Adrenal gland (tissue), 12 donors: ENCODE results near the gene DNAH1. TPM values are rescaled to one million over a fixed set of nuclear protein-coding genes. Genes with fewer than 3 reads are reported as not detected.
A peak's percentile ranks its signal among the peaks of the same experiment; 100 is the strongest.

ENCODE experiments used
- DNase-seq, 7 donors: peaks; one replicate each; pipeline ENCODE4 v3.0.0-alpha.2; 2019 to 2020
- H3K27ac ChIP-seq, 5 donors: fragments of 200-600 bp; sonication (generic) in 4 of 5; 1 replicate in 3 of 5; 2 replicates in 2 of 5; pipeline versions ENCODE4 v1.5.1 to v1.8.0; 2016 to 2020; ENCODE audit warnings: mild to moderate bottlenecking in 1 of 5
- H3K27me3 ChIP-seq: fragments of 200-600 bp; 2 replicates; pipeline ENCODE4 v1.8.0; 2021
- H3K36me3 ChIP-seq, 2 donors: fragments of 200-600 bp; replicated peaks in 1 of 2; 1 replicate in 1 of 2; 2 replicates in 1 of 2; pipeline versions ENCODE4 v1.5.1 to v1.8.0; 2018 to 2022
- H3K4me1 ChIP-seq, 2 donors: fragments of 200-600 bp; replicated peaks in 1 of 2; 1 replicate in 1 of 2; 2 replicates in 1 of 2; pipeline versions ENCODE4 v1.5.1 to v1.8.0; 2018 to 2021
- H3K4me3 ChIP-seq, 4 donors: fragments of 200-600 bp; sonication (generic) in 3 of 4; one replicate each; pipeline ENCODE4 v1.5.1; 2016 to 2018
- H3K9me3 ChIP-seq, 3 donors: fragments of 200-600 bp; sonication (generic) in 1 of 3; replicated peaks in 1 of 3; 1 replicate in 2 of 3; 2 replicates in 1 of 3; pipeline versions ENCODE4 v1.5.1 to v1.8.0; 2016 to 2021
- POLR2A ChIP-seq, 2 donors: fragments of 450-650 bp; IDR thresholded peaks; one replicate each; pipeline ENCODE4 v1.6.1; 2017; ENCODE audit warnings: antibody characterized with exemption in 2 of 2, mild to moderate bottlenecking in 2 of 2, moderate library complexity in 1 of 2
- WGBS, 4 donors: extraction: QIAGEN DNeasy Blood & Tissue Kit in 2 of 4; methylation state at CpG; one replicate each; pipeline versions ENCODE4 v1.1.5 to v1.1.7; 2013 to 2017; 5-methylcytosine and 5-hydroxymethylcytosine counted together
- intact Hi-C, 2 donors: fragments of 100-400 bp; cut with DNase I; formaldehyde crosslinking; loops; one replicate each; pipeline versions ENCODE4 v1.14.1 to v1.15.0; 2022 to 2023
- polyA plus RNA-seq, 3 donors: library from polyadenylated mRNA; stranded (reverse); fragments of 200-250 nt in 2 of 3; fragments of 350-450 nt in 1 of 3; fragmentation: Illumina TruSeq in 1 of 3; extraction: RNeasy Lipid Tissue Mini Kit (QIAGEN cat#74804) in 1 of 3; gene quantifications; one replicate each; pipeline ENCODE4 v1.2.3, GENCODE V29; 2013 to 2014
- total RNA-seq, 9 donors: library from RNA; depleted of rRNA in 4 of 9; stranded (reverse); fragments of >200 nt in 4 of 9; fragments of 120-200 nt in 1 of 9; fragmentation: NEBNext Ultra II Directional in 1 of 9; extraction: Animal tissue kit (Norgen Biotek cat#: 25700) in 1 of 9; gene quantifications; one replicate each; pipeline versions ENCODE4 v1.1.0 to v1.2.4, GENCODE V29; 2013 to 2023
- TF ChIP-seq, protein P1 (sequence below), 6 experiments: fragments of 450-650 bp in 4 of 6; fragments of 200-600 bp in 2 of 6; sonication (generic) in 1 of 6; IDR thresholded peaks; 1 replicate in 5 of 6; 2 replicates in 1 of 6; pipeline versions ENCODE4 v1.5.1 to v1.8.0; 2016 to 2021; ENCODE audit warnings: antibody characterized with exemption in 6 of 6, mild to moderate bottlenecking in 2 of 6, moderate library complexity in 1 of 6
- donor health status: healthy with polysubstance abuse.
- donor health status: Bipolar disorder and iron deficiency.
- donor health status: DM: yes; HTN: yes; CAD: no.
- donor health status: DM: no; HTN: no; CAD: no.
- donor health status: DM: no; HTN: no; CAD: no.
- donor health status: DM: yes; HTN: yes; CAD: no.

Gene DNAH1
- total and polyA plus RNA-seq, 12 donors: 2.1 to 24.4 (median 9.0) TPM

DNA sequence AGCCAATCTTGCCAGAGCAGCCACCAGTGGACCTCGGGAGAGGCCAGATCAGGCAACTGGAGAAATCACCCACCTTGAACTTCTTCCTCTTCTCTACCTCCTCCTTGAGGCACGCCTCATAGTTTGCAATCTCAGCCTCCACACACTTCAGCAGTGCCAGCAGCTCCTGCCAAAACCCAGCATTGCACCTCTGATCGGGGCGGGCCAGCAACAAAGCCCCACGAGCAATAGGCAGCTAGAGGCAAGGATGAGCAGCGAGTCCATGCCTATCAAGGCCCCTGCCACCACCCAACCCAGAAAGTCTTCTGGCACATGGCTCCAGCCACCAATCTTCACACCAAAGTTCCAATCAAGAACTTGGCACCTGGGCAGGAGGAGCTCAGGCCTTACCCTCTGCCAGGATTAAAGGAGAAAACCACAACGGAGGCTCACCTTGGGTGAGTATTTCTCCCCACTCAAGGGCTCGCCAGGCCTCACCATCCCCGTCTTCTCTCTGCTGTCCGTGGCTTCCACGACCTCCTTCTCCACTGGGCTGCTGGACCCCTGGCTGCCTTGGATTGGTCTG lies 86.7 kb downstream of the DNAH1 start:
- TF ChIP-seq, protein P1, sequence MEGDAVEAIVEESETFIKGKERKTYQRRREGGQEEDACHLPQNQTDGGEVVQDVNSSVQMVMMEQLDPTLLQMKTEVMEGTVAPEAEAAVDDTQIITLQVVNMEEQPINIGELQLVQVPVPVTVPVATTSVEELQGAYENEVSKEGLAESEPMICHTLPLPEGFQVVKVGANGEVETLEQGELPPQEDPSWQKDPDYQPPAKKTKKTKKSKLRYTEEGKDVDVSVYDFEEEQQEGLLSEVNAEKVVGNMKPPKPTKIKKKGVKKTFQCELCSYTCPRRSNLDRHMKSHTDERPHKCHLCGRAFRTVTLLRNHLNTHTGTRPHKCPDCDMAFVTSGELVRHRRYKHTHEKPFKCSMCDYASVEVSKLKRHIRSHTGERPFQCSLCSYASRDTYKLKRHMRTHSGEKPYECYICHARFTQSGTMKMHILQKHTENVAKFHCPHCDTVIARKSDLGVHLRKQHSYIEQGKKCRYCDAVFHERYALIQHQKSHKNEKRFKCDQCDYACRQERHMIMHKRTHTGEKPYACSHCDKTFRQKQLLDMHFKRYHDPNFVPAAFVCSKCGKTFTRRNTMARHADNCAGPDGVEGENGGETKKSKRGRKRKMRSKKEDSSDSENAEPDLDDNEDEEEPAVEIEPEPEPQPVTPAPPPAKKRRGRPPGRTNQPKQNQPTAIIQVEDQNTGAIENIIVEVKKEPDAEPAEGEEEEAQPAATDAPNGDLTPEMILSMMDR (IDR thresholded peaks at IDR 0.05): no peak
- TF ChIP-seq POLR2A (IDR thresholded peaks at IDR 0.05): no peak
- Histone ChIP-seq H3K36me3 (peaks cover 0 to 73% of the 10 kb centered on the region in 2 donors), H3K27ac (no peak overlapping the region), H3K4me3 (no peak overlapping the region), H3K9me3 (no peaks in the 10 kb centered on the region), H3K4me1 (peaks cover 5 to 13% of the 10 kb centered on the region in 2 donors), H3K27me3 (no peaks in the 10 kb centered on the region)
- intact Hi-C loops: no loop called here
- DNase-seq: peak in 1 of 7 donors; percentile 10
- WGBS, 4 donors: 84 to 96% (median 92%) methylated on average over 6 to 11 of the region's 11 CpGs

DNA sequence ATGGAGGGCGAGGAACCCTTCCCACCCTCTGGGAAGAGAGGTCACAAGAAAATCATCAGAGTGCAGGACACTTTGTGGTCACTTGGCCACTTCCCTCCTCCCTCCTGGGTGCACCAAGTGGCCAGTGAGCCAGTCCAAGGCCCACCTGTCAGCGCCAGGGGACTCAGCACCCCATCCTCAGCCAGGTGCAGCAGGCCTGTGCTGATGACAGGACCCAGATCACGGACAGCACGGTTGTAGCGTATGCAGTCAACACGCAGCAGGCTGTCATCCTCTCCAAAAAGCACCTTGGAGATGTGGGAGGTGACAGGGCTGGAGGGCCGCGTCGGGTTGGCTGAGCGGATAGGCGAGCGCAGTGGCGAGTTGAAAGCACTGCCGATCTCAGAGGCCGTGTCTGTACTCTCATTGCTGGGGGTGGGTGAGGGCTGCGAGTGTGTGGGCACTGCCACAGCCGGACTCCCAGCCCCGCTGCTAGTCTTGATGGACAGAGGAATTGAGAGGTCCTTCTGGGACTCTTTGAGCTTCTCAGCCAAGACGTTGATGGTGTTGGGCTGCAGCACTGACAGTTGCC lies 87.2 kb downstream of the DNAH1 start:
- WGBS, 4 donors: 92 to 94% (median 93%) methylated on average over 18 to 19 of the region's 19 CpGs
- peak in 1 of 7 donors; percentile 14 for DNase-seq

DNA sequence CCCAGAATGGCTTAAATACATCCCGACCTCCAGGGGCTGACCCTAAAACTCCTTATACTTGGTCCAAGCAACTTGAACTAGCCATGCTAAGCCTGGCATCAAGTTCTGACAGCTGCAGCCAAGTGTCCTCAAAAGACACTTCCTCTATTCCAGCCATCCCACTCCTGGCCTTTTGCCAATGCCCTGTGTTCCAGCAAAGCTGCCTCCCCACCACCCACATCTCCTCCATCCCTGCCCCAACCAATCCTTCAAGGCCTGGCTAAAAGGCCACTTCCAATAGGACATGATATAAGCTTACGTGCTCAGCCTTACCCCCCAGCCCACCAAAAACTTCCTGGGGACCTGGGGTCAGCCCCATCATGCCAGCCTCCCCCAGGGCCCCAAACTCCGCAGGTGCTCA lies 87.8 kb downstream of the DNAH1 start:
- Histone ChIP-seq H3K36me3 (peaks cover 0 to 75% of the 10 kb centered on the region in 2 donors), H3K9me3 (no peaks in the 10 kb centered on the region), H3K4me1 (peaks cover 12 to 19% of the 10 kb centered on the region in 2 donors), H3K27me3 (no peaks in the 10 kb centered on the region), H3K4me3 (no peak overlapping the region), H3K27ac (no peak overlapping the region)
- peak in 2 of 7 donors; percentile 36 to 56 for DNase-seq
- intact Hi-C loops: no loop called here
- 90 to 96% (median 93%) methylated on average over 2 to 3 of the region's 3 CpGs for WGBS, 4 donors
- TF ChIP-seq POLR2A (IDR thresholded peaks at IDR 0.05): no peak
- TF ChIP-seq, protein P1 (IDR thresholded peaks at IDR 0.05): no peak

More for the DNA sequence above, 87.2 kb downstream of the DNAH1 start:
- no peak for TF ChIP-seq POLR2A (IDR thresholded peaks at IDR 0.05)
- TF ChIP-seq, protein P1 (IDR thresholded peaks at IDR 0.05): no peak
- no peak overlapping the region for H3K27ac ChIP-seq
- H3K4me3 ChIP-seq: no peak overlapping the region
- intact Hi-C loops: no loop called here
- no peaks in the 10 kb centered on the region for H3K9me3 ChIP-seq
- H3K27me3 ChIP-seq: no peaks in the 10 kb centered on the region
- peaks cover 8 to 18% of the 10 kb centered on the region in 2 donors for H3K4me1 ChIP-seq
- H3K36me3 ChIP-seq: peaks cover 0 to 75% of the 10 kb centered on the region in 2 donors

DNA sequence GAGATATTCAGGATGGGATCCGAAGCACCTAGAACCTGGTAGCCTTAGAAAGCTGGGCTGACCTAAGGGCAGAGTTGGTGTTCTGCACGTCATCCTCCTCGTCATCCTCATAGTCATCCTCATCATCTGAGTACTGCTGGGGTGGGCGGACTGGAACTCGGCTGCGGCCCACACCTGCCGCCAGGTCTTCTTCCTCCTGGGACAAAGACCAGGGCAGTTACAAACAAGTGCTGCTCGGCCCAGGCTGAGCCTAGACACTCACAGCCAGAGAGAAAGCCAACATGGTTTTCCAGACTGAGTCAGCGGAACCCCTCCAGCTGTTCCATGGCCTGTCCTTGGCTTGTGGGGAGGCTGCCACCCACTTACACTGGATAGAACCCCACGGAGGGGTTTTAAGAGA lies 88.3 kb downstream of the DNAH1 start:
- Histone ChIP-seq H3K9me3 (no peaks in the 10 kb centered on the region), H3K4me1 (peaks cover 16 to 22% of the 10 kb centered on the region in 2 donors), H3K27me3 (no peaks in the 10 kb centered on the region), H3K36me3 (peaks cover 0 to 75% of the 10 kb centered on the region in 2 donors), H3K4me3 (no peak overlapping the region), H3K27ac (no peak overlapping the region)
- peak in 1 of 7 donors; percentile 16 for DNase-seq
- whole genome bisulfite sequencing, 4 donors: 85 to 93% (median 88%) methylated on average over 7 to 10 of the region's 10 CpGs
- intact Hi-C loops: no loop called here
- no peak for TF ChIP-seq POLR2A (IDR thresholded peaks at IDR 0.05)
- TF ChIP-seq, protein P1 (IDR thresholded peaks at IDR 0.05): no peak
